Embryonic facial prominence (tissue), 1 donor: Measurements from ENCODE around the gene TMEM47.

Experiments used
- DNase-seq: peaks from one replicate; pipeline ENCODE4 v3.0.0-alpha.2; 2016; ENCODE audit errors: extremely low spot score

Gene TMEM47

GRCh38 chrX:34585561-34585960 is 71.5 kb downstream of the TMEM47 start:
- no peak for DNase-seq

GRCh38 chrX:34584781-34585180 is 72.3 kb downstream of the TMEM47 start:
- DNase-seq = no peak

- DNase-seq = no peak
Observed at GRCh38 chrX:34580069-34580468, 77.0 kb downstream of the TMEM47 start.

GRCh38 chrX:34578237-34578636 is 78.8 kb downstream of the TMEM47 start:
- peak; percentile 47 for DNase-seq
